Measurements from ENCODE around the gene PDIA5.

PDIA5 gene

DNA sequence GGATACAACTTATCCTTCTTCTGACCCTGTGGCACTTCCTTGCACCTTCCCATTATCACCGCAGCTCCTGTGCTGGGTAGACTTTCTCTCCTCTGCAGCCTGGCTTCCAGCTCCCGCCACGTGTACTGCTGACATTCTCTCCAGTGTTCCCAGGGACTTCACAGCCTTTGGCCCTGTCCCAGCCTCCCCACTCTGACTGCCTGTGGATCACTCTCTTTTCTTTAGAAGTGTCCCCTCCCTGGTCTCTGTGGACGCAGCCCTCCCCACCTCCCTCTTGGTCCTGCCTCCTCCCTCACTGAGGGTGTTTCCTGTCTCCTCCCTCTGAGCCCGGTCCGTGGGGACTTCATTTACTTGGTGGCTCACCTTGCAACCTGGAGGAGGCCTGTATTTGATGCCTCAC lies 17.4 kb downstream of the PDIA5 start:
- Histone ChIP-seq H3K36me3 (ENCODE audit: control insufficient read depth, low read length) (no peaks in the 10 kb centered on the region), H3K9me2 (replicated peaks; ENCODE audit: control insufficient read depth, low read length) (no peaks in the 10 kb centered on the region), H3K4me2 (ENCODE audit: low read length) (no peak overlapping the region), H3K79me2 (ENCODE audit: control insufficient read depth, low read length) (peaks cover 22% of the 10 kb centered on the region), H3K27ac (ENCODE audit: low read depth, low read length) (no peak overlapping the region), H3K4me1 (ENCODE audit: control insufficient read depth, low read length) (peaks cover 8% of the 10 kb centered on the region), H3K4me3 (ENCODE audit: low read length) (no peak overlapping the region), H3K27me3 (ENCODE audit: control insufficient read depth, low read length) (no peaks in the 10 kb centered on the region), H4K20me1 (ENCODE audit: control insufficient read depth, insufficient read depth, low read depth, low read length) (no peaks in the 10 kb centered on the region; the same call in 1 of the 2 replicates), H3F3A (ENCODE audit: control insufficient read depth, insufficient read depth) (no peaks in the 10 kb centered on the region), H3K9me3 (ENCODE audit: control insufficient read depth, insufficient read depth, low read length) (no peaks in the 10 kb centered on the region)
- TF ChIP-seq, protein P1, sequence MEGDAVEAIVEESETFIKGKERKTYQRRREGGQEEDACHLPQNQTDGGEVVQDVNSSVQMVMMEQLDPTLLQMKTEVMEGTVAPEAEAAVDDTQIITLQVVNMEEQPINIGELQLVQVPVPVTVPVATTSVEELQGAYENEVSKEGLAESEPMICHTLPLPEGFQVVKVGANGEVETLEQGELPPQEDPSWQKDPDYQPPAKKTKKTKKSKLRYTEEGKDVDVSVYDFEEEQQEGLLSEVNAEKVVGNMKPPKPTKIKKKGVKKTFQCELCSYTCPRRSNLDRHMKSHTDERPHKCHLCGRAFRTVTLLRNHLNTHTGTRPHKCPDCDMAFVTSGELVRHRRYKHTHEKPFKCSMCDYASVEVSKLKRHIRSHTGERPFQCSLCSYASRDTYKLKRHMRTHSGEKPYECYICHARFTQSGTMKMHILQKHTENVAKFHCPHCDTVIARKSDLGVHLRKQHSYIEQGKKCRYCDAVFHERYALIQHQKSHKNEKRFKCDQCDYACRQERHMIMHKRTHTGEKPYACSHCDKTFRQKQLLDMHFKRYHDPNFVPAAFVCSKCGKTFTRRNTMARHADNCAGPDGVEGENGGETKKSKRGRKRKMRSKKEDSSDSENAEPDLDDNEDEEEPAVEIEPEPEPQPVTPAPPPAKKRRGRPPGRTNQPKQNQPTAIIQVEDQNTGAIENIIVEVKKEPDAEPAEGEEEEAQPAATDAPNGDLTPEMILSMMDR (IDR thresholded peaks at IDR 0.05; ENCODE audit: low read depth, low read length, poor library complexity, severe bottlenecking): no peak
- TF ChIP-seq EZH2phosphoT487 (IDR thresholded peaks at IDR 0.05; ENCODE audit: borderline replicate concordance, low read length): no peak

- H3K79me2 ChIP-seq (ENCODE audit: control insufficient read depth, low read length): peaks cover 22% of the 10 kb centered on the region
- no peaks in the 10 kb centered on the region for H3K36me3 ChIP-seq (ENCODE audit: control insufficient read depth, low read length)
- TF ChIP-seq, protein P1 (IDR thresholded peaks at IDR 0.05; ENCODE audit: low read depth, low read length, poor library complexity, severe bottlenecking): no peak
- TF ChIP-seq EZH2phosphoT487 (IDR thresholded peaks at IDR 0.05; ENCODE audit: borderline replicate concordance, low read length): no peak
- H4K20me1 ChIP-seq (ENCODE audit: control insufficient read depth, insufficient read depth, low read depth, low read length): no peaks in the 10 kb centered on the region; the same call in 1 of the 2 replicates
- peaks cover 8% of the 10 kb centered on the region for H3K4me1 ChIP-seq (ENCODE audit: control insufficient read depth, low read length)
- H3F3A ChIP-seq (ENCODE audit: control insufficient read depth, insufficient read depth): no peaks in the 10 kb centered on the region
- H3K4me3 ChIP-seq (ENCODE audit: low read length): no peak overlapping the region
- no peaks in the 10 kb centered on the region for H3K9me3 ChIP-seq (ENCODE audit: control insufficient read depth, insufficient read depth, low read length)
- no peak overlapping the region for H3K4me2 ChIP-seq (ENCODE audit: low read length)
- H3K27me3 ChIP-seq (ENCODE audit: control insufficient read depth, low read length): no peaks in the 10 kb centered on the region
- H3K9me2 ChIP-seq (replicated peaks; ENCODE audit: control insufficient read depth, low read length): no peaks in the 10 kb centered on the region
- H3K27ac ChIP-seq (ENCODE audit: low read depth, low read length): no peak overlapping the region
Measured at GRCh38 chr3:123084738-123085237, 18.0 kb downstream of the PDIA5 start.

GRCh38 chr3:123085293-123085931 lies 18.6 kb downstream of the PDIA5 start:
- H4K20me1 ChIP-seq (ENCODE audit: control insufficient read depth, insufficient read depth, low read depth, low read length): no peaks in the 10 kb centered on the region; the same call in 1 of the 2 replicates
- H3K36me3 ChIP-seq (ENCODE audit: control insufficient read depth, low read length): no peaks in the 10 kb centered on the region
- H3K9me3 ChIP-seq (ENCODE audit: control insufficient read depth, insufficient read depth, low read length): no peaks in the 10 kb centered on the region
- H3K4me3 ChIP-seq (ENCODE audit: low read length): no peak overlapping the region
- peaks cover 22% of the 10 kb centered on the region for H3K79me2 ChIP-seq (ENCODE audit: control insufficient read depth, low read length)
- no peak for TF ChIP-seq EZH2phosphoT487 (IDR thresholded peaks at IDR 0.05; ENCODE audit: borderline replicate concordance, low read length)
- TF ChIP-seq, protein P1 (IDR thresholded peaks at IDR 0.05; ENCODE audit: low read depth, low read length, poor library complexity, severe bottlenecking): no peak
- no peaks in the 10 kb centered on the region for H3K9me2 ChIP-seq (replicated peaks; ENCODE audit: control insufficient read depth, low read length)
- peaks cover 8% of the 10 kb centered on the region for H3K4me1 ChIP-seq (ENCODE audit: control insufficient read depth, low read length)
- H3F3A ChIP-seq (ENCODE audit: control insufficient read depth, insufficient read depth): no peaks in the 10 kb centered on the region
- H3K27ac ChIP-seq (ENCODE audit: low read depth, low read length): no peak overlapping the region
- H3K4me2 ChIP-seq (ENCODE audit: low read length): no peak overlapping the region
- H3K27me3 ChIP-seq (ENCODE audit: control insufficient read depth, low read length): no peaks in the 10 kb centered on the region
